H4 (cell line): ENCODE measurements around the gene TAOK1. TPM values are rescaled to one million over a fixed set of nuclear protein-coding genes. Genes with fewer than 3 reads are reported as not detected.
A peak's percentile ranks its signal among the peaks of the same experiment; 100 is the strongest.
"Not testable (repeated sequence)": the region's sequence is repeated elsewhere in the genome, so short reads cannot be mapped to it uniquely, and the experiment has no call there.

Experiments used
- DNase-seq: peaks from one replicate; pipeline ENCODE4 v3.0.0-alpha.2; 2015; ENCODE audit warnings: low spot score
- total RNA-seq: library from RNA; depleted of rRNA; stranded (reverse); fragments of >200 nt; shearing (Covaris generic); gene quantifications from 2 replicates; pipeline ENCODE4 v1.2.3, GENCODE V29; 2014

TAOK1 gene
- total RNA-seq, 1 experiment from 2014 or later: 23.9 TPM

GRCh38 chr17:29445844-29446243 lies 55.7 kb downstream of the TAOK1 start:
- no peak for DNase-seq

- DNase-seq: no peak
Observed at GRCh38 chr17:29449865-29450671, 59.9 kb downstream of the TAOK1 start.

- DNase-seq: no peak
Observed at GRCh38 chr17:29451121-29451742, 61.1 kb downstream of the TAOK1 start.

GRCh38 chr17:29458066-29458465 lies 67.9 kb downstream of the TAOK1 start:
- no peak for DNase-seq

- no peak for DNase-seq
Observed at GRCh38 chr17:29461483-29462206, 71.5 kb downstream of the TAOK1 start.

GRCh38 chr17:29469276-29469675 lies 79.1 kb downstream of the TAOK1 start:
- no peak for DNase-seq

GRCh38 chr17:29473437-29473836 lies 83.3 kb downstream of the TAOK1 start:
- DNase-seq: not testable (repeated sequence)

GRCh38 chr17:29474297-29474696 lies 84.1 kb downstream of the TAOK1 start:
- no peak for DNase-seq

- no peak for DNase-seq
Observed at GRCh38 chr17:29475891-29476290, 85.7 kb downstream of the TAOK1 start.

GRCh38 chr17:29480249-29480928 lies 90.2 kb downstream of the TAOK1 start:
- DNase-seq: not testable (repeated sequence)

- DNase-seq: peak; percentile 6
Observed at GRCh38 chr17:29483503-29483902, 93.3 kb downstream of the TAOK1 start.

GRCh38 chr17:29495011-29495410 lies 104.8 kb downstream of the TAOK1 start:
- DNase-seq: no peak

GRCh38 chr17:29504711-29505110 lies 114.5 kb downstream of the TAOK1 start:
- DNase-seq: no peak

GRCh38 chr17:29505836-29506235 lies 115.7 kb downstream of the TAOK1 start:
- DNase-seq: no peak

- no peak for DNase-seq
Observed at GRCh38 chr17:29510953-29511352, 120.8 kb downstream of the TAOK1 start.

- DNase-seq: no peak
Observed at GRCh38 chr17:29514792-29515191, 124.6 kb downstream of the TAOK1 start.

- DNase-seq: no peak
Observed at GRCh38 chr17:29518359-29518758, 128.2 kb downstream of the TAOK1 start.

- DNase-seq: no peak
Observed at GRCh38 chr17:29524692-29525091, 134.5 kb downstream of the TAOK1 start.

- peak; percentile 7 for DNase-seq
Observed at GRCh38 chr17:29526322-29526721, 136.2 kb downstream of the TAOK1 start.

- DNase-seq: no peak
Observed at GRCh38 chr17:29533976-29534375, 143.8 kb downstream of the TAOK1 start.

- DNase-seq: no peak
Observed at GRCh38 chr17:29544066-29544465, 153.9 kb downstream of the TAOK1 start.

GRCh38 chr17:29546085-29546484 lies 155.9 kb downstream of the TAOK1 start:
- no peak for DNase-seq
